Stimulated activated CD4-positive, alpha-beta T cell treated with anti-CD3 and anti-CD28 coated beads, Interleukin-1b, Interleukin-23, amount 100 ng/mL, for 1 hour (primary cell): ENCODE data around the gene ME2.
"Not testable (repeated sequence)": the region's sequence is repeated elsewhere in the genome, so short reads cannot be mapped to it uniquely, and the experiment has no call there.

Source experiments
- DNase-seq, 2 donors: peaks; one replicate each; pipeline ENCODE4 v3.0.0-alpha.2; 2020; ENCODE audit warnings: low read depth in 2 of 2

ME2 gene

DNA sequence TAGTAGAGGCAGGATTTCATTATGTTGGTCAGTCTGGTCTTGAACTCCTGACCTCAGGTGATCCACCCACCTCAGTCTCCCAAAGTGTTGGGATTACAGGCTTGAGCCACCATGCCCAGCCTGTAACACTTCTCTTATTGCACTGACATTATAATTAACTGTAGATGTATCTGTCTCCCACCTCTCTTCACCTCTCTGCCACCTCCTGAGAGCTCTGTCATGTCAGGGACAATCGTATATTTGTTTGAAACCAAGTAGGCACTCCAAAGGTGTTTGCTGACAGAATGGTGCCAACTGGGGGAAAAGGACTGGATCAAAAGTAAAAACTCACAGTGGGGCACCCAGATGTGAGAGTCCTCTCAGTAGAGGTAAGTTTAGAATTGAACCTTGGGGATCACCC is 17.3 kb upstream of the ME2 start:
- no peak for DNase-seq

DNA sequence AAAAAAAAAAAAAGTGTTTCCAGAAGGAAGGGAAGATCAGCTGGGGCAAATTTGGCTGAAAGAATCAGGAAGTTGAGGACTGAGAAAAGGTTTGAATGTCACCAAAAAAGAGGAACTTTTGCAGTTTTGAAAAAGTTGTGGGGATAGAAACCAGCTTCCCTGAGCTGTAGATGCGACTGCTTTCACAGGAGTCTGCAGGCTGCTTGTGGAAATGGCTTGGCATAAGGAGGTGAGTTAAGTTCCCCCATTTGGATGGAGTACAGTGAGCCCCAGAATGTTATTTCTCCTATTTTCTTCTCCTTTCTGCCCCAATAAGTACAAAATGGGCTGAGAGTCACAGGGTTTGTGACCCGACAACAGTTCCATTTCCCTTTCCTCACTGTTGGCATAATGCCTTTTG is 16.5 kb upstream of the ME2 start:
- DNase-seq: no peak

DNA sequence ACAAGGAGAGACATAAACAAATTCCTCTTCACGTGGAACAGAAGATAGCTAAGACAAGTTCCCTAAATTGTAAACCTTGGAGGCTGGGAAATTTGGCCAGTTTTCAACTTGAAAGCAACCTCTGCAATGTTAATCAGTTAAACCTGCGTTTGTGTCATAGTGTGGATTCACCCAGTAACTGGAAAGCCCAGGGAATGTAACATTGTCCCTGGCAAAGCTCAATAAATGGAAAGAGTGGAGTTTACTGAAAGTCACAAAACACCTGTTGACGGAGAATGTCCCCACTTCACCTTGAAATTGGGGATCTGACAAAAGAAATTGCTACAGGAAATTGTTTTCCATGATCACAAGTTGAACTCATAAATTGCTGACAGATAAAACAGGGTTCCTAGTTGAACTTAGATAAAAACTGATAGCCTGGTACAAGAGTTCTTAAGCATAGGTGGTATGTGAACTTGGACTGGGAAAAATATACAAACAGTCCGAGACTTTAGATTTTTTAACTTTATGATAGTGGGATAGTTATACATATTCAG is 15.0 kb upstream of the ME2 start:
- no peak for DNase-seq

DNA sequence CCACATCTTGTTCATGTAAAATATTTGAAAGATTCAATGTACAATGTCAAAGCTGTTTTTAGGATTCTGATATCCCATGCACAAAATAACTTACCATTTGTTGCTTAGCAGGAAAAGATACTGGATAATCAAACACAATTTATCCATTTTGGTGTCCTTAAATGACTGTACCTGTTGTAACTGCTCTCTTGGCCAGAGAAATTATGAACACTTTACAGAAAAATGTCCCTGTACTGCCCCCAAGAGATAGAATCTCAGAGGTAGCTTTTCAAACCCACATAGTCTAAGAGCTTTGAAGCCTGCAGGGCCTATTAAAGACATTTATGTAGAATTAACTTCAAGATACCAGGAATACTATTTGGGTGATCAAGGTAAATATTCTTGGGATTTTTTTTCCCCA is 12.2 kb upstream of the ME2 start:
- no peak for DNase-seq

DNA sequence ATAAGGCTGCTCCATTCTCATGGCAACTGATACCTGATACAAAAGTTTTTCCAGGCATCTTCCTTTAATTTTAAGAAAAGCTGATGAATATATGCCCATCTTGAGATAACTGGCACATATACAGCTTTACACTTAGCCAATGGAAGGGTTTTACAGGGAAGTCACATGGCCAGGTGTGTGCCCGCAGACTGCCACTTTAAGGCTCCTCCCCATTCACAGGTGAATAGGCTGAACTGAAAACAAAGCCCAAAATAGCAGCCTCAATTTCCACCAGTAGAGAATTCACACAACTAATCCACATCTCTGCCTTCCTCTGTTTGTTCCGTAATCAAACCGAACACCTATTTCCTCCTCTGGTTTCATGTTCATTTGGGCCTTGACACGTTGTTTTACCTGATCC is 9.8 kb upstream of the ME2 start:
- DNase-seq: no peak

DNA sequence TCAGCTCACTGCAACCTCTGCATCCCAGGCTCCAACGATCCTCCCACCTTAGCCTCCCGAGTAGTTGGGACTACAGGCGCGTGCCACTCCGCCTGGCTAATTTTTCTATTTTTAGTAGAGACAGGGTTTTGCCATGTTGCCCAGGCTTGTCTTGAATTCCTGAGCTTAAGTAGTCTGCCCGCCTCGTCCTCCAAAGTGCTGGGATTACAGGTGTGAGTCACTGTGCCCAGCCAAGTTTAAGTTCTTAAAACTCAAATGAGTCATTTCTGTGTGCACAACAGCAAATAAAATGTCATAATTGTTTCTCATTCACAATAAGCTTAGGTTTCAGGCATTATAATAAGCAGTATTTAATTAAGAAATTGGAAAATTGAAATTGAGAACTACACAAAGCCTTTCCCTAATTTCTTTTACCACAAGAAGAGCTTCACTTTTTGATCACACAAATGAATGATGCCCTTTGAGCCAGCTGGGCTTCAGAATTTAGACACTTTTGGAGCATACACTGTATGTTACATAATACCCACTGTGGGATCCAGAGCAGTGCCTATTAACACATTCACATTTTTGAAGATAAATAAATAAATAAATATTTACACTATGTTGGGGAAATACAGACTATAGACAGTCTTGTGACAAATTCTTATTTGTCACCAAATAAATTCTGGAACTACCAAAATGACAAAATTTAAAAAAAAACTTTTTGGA is 8.6 kb upstream of the ME2 start:
- DNase-seq: no peak

DNA sequence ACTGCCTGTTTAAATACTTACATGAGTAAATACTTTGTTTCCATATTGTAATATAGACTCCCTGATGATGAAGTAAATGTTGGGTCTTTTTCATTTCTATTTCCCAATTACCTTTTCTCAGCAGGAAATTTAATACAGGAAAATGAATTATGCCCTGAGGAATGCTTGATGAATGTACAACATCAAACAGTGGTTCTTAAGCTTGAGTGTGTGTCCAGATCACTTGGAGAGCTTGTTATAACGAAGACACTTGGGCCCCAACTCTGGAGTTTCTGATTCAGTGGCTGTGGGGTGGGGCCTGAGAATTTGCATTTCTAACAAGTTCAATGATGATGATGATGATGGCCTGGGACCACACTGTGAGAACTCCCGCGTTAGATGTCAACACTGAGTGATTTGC is 7.1 kb upstream of the ME2 start:
- no peak for DNase-seq

DNA sequence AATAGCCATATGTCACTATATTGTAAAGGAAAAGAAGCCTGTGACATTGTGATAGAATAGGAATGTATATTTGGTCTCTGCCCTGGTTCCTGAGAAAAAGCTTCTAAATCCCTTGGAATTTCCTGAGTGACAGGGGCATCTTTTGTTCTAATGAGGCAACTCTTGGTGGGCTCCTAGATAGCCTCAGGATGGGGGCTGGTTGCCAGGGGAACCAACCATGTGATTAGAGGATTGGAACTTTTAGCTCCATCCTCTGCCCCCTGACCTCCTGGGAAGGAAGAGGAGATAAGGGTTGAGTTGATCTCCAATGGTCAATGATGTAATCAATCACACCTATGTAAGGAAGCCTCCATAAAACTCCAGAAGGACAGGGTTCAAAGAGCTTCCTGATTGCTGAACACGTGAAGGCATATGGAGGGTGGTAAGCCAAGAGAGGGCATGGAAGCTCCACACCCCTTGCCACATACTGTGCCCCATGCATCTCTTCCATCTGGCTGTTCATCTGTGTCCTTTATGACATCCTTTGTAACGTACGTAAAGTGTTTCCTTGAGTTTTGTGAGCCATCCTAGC is 2.9 kb upstream of the ME2 start:
- no peak for DNase-seq

DNA sequence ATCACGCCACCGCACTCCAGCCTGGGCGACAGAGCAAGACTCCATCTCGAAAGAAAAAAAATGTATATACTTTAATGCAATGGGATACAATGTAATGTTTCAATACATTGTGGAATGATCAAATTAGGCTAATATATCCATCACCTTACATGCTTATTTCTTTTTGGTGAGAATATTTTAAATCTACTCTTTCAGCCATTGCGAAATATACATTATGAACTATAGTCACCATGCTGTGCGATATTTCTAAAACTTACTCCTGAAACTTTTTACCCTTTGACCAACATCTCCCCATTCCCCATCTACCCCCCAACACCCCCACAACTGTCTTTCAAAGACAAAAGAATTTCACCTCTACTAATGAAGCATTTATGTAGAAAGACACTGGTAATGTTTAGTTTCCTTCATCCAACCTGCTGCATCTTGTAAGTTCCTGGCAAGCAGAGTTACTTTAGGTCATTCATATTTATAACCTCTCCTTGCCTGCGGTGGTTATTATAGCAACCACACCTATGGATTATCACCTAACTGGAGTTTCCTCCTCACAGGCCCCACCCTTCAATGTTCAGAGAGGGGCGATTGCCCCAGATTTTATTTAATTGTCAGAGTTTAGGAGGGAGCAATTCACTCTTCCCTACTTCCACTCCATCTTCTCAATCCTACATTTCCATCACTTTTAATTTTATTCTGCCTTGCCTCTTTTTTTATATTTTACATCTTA is 1.2 kb upstream of the ME2 start:
- DNase-seq: no peak

DNA sequence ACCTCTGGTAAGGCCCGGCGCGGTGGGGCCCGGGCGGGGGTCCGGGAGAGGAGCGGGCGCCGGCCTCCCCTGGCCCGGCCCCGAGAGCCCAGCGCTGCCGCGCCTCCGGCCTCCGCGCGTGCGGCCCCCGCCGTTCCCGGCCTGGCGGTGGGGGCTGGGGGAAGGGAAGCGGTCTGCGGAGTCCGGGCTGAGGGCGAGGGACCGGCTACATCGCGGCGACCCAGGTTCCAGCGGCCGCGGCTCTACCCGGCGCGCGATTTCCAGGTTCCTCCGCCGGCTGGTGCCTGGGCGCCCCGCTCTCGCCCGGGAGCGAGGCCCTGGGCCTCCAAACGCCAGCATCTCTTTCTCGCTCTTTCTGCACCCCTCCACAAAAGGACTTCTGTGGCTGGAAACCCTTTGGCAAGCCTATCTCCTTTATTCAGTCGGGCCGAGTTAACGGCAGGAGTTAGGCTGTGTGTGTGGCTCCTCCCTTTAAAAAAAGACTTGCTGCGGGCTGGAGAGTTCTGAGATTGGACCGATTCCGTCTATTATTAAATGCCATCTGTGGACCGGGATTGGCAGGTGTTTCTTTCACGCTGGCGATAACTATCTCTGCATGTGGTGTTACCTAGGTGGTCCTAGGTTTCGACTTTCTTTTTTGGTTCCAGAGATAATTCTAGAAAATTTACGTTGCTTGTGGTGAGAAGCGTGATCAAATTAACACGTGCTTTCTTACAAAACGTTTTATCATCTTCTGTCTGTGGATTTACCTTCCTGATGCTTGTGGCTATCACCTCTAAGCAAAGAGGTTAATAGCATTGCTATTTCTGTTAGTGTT is 592 bp downstream of the ME2 start:
- DNase-seq: no peak

DNA sequence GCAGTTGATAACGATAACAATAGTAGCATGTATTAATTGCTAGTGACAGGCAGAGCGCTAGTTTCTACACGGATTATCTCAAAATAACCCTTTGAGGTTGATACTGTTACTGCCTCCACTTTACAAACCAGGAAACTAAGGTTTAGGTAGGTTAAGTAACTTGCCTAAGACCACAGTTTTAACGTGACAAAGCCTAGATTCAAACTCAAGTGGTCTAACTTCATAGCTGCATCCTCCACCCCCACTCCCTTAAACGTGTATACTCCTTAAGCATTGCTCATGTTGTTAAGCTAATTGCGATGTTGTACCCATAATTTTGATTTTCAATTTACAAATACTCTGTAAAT is 1.2 kb downstream of the ME2 start:
- DNase-seq: no peak

DNA sequence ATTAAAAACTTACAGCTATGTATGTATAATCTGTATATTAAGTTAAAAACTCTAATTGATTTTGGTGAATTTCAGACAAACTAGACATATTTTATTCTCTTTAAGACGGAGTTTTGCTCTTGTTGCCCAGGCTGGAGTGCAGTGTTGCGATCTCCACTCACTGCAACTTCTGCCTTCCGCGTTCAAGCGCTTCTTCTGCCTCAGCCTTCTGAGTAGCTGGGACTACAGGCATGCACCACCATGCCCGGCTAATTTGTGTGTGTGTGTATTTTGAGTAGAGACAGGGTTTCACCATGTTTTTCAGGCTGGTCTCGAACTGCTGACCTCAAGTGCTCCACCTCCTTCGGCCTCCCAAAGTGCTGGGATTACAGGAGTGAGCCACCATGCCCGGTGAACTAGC is 2.0 kb downstream of the ME2 start:
- DNase-seq: not testable (repeated sequence)

DNA sequence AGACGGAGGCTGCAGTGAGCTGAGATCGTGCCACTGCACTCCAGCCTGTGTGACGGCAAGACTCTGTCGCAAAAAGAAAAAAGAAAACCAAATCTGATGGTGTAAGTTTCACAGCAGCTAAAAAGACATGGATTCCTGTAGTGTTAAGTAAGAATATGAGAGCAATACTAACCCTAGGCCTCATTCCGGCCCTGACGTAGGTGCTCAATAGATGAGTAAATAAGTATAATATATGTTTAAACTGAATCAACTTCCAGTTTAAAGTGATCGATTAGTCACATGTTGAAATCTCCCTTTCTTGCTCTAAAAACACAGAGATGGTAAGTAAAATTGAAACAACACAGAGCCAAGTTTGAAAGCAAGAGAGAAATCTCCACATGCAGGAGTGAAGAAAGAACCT is 8.0 kb downstream of the ME2 start:
- no peak for DNase-seq

DNA sequence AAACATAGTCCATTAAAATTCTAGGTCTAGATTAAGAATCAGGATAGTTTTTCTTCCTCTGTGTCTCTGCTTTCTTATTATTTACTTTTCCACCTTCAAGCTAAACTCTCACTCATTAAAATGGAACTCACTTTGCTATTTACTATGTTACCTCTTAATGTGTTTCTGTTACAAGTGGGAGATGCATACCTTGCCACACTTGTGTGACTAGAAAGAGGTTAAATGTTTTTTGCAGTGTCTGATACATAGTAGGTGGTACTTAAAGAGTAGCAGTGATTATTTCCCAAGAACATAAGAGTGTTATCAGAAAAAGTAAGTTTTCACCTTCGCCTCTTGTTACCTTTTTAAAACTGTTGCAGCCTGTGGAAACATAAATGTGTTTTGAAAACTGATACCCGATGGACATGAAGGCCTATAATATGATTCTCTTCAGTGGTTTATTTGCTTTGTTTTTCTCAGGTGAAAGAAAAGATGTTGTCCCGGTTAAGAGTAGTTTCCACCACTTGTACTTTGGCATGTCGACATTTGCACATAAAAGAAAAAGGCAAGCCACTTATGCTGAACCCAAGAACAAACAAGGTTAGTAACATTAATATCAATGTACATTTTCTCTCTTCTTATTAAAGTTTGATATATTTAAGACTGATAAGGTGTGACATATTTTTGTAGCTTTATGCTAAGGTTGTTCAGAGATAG is 16.6 kb downstream of the ME2 start:
- DNase-seq: no peak

DNA sequence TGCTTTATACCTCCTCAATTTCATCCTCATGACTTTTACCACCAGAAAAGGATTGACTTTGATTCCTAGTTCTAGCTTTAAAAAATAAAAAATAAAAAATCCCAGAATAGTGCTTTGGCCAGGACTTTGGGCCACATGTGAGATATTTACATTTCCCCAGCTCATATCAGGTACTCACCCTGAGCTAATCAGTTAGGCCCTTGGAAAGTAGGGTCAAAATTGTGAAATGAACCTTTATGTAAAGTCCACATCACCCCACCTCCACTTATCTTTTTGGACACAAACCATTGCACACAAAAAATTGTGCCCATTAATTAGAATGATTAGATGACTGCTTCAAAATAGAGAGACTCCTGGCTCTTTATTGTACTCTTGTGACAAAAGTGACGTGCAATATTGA is 17.2 kb downstream of the ME2 start:
- DNase-seq: no peak

DNA sequence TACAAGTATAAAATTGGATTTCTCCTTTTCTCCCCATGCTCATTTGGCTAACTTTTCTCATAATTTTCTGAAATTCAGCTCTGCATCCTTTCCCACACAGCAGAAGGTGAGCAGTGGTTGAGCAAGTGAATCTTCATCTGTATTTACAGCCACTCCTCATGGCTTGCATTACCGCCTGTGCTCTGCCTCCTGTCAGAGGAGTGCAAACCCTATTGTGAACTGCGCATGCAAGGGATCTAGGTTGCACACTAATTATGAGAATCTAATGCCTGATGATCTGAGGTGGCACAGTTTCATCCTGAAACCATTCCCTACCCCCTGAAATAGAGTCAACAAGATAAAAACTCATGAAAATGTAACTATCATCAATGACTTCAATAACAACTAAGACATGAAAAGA is 20.0 kb downstream of the ME2 start:
- DNase-seq: no peak

DNA sequence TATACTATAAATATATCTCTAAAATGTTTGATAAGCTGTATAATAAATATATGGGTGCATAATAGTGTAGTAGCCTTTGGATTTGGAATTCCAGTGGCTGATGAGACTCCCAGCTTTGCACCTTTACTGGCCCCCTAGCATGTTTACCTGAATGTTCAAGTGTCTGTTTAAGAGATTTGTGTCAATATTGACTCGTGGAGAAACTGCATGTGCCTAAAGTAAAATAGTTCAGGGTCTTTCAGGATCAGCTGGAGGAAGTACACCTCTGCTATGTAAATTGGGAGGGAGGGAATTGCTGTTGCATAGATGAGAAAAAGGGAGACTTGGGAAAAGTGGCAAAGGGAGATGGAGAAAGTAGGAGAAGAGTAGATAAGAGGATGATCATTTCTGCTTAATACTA is 23.9 kb downstream of the ME2 start:
- no peak for DNase-seq

DNA sequence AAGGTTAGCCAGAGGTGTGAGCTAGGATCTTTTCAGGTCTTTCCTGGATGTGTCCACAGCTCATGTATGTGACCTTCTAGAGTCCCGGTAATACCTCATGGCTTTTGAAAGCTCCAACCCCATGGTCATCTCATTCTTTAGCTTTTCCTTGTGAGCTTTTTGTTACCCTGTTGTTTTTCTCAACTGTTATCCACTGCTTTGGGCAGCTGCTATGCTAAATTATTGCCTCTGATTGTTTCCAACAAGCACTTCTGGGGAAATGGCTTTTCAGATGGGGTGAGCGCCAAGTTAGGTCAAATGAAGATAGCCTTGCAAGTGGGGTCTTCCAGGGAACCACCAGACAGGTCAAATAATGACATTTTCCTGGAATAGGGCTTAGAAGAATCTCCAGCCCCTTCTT is 27.9 kb downstream of the ME2 start:
- no peak for DNase-seq

DNA sequence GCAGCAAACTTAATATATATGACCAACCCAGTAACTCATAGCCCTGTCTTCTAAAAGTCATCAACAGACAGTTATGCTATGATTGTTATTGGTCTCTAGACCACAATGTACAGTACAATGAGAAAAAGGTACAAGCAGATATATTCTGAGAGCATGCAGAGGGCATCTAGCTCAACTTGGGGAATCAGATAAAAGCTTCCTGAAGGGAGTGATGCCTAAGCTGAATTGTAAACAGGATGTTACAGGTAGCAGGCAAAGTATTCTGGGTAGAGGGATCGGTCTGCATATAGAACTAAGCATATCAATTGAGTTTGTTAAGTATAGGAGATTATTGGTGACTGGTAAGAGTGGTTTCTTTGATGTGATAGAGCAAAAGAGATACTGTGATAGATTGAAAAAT is 30.3 kb downstream of the ME2 start:
- no peak for DNase-seq

DNA sequence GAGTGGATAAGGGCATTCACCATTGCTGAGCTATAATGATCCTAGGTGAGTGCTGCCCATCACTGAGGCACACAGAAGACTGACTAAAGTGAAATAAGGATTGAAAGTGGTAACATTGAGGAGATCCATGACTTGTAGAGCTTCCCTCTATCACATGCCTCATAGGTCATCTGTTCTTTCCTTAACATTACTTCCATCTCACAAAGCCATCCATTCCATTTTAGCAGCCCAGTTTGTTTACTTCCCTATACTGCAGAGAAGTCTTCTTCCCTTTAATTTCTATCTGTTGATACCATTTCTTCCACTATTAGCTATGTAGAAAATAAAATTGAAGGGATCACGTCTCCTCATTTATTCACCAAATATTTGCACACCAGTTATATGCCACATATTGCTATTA is 32.1 kb downstream of the ME2 start:
- DNase-seq: no peak

DNA sequence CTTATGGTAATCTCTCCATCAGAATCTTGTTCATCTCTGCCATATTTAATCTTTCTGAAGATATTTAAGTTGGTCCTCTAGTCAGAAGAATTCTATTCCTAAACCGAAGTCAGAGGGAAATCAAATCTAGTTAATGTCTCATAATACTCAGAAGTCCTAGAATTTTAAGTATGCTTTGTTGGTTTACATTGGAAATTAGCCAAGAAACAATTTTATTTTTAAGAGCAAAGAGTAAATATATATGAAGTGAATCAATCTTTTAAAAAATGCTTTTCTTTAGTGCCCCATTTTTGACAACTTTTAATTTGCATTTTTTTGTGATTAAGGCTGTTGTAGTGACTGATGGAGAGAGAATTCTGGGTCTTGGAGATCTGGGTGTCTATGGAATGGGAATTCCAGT is 38.1 kb downstream of the ME2 start:
- DNase-seq: no peak

DNA sequence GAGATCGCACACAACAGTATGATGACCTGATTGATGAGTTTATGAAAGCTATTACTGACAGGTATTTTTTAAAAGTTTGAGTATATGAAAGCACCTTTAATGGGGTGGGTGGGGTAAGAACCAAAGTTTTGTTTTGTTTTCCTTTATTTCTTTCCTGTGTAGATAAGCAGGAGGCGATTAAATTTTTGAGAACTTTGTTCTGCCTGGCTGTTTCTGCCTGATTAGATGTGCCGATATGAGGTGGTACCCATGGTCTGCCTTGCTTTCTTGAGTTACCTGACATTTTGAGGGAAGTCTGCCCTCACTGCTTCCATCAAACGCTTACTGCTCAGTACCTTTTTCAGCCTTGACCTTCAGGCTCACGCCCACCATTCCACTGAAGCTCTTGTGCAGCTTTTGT is 39.2 kb downstream of the ME2 start:
- no peak for DNase-seq
